Erythroblast (primary cell): ENCODE results near the gene ZNF454.

Source experiments
- DNase-seq, 2 experiments: peaks; one replicate each; lab custom pipeline; 2025; lab: John Stamatoyannopoulos, UW
- GATA1 ChIP-seq: IDR thresholded peaks from 2 replicates; pipeline ENCODE4 v1.6.1; 2011; ENCODE audit warnings: low read depth, mild to moderate bottlenecking, control low read depth, low read length, moderate library complexity
- POLR2A ChIP-seq: IDR thresholded peaks from 2 replicates; pipeline ENCODE4 v1.6.1; 2011; ENCODE audit warnings: mild to moderate bottlenecking, low read length

ZNF454 gene

DNA sequence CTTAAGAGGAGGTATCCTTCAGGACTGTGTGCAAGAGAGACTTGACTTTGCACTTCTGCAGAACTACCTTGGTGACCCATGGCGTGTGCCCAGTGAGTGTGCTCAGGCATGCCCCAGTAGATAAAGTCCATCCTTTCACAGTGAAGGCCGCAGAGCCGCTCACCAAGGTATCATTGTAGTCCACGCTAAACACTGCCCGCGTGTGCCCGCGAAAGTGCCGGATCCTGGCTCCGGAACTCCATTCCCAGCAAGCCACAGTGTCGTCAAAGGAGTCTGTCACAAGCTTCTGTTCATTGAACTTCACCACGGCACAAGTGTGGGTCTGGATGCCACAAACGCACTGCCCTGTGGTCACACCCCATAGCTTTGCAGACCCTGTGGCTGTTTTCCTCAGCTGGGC, 57.4 kb downstream of the ZNF454 start:
- no peak for TF ChIP-seq GATA1
- no peak for TF ChIP-seq POLR2A
- DNase-seq = no peak

- no peak for DNase-seq
- TF ChIP-seq GATA1 (no peak), POLR2A (no peak)
Observed at GRCh38 chr5:179006564-179006963, 65.6 kb downstream of the ZNF454 start.

GRCh38 chr5:179008667-179009066, 67.7 kb downstream of the ZNF454 start:
- no peak for DNase-seq
- TF ChIP-seq GATA1 (no peak), POLR2A (no peak)
